IMR-90 (cell line): ENCODE measurements around the gene ULK1. TPM values are rescaled to one million over a fixed set of nuclear protein-coding genes. Genes with fewer than 3 reads are reported as not detected.

Experiments used
- ATAC-seq: fragments of 200-7000 bp; cut with Tn5 transposase; 2 replicates; pipeline ENCODE4 v1.9.1; 2020; ENCODE audit warnings: low read depth, mild to moderate bottlenecking, moderate library complexity
- BruUV-seq: library from RNA; stranded (reverse); fragments of 400-500 nt; replicated peaks from 2 replicates; lab custom pipeline; 2021; lab: Mats Ljungman, UMichigan
- CTCF ChIA-PET: fragments of 300-600 bp; formaldehyde crosslinking; extraction: SDS; loops from one replicate; lab custom pipeline; 2021; ENCODE audit warnings: antibody characterized with exemption; lab: Yijun Ruan, JAX
- POLR2A ChIA-PET: fragments of 300-600 bp; sonication (Branson Sonifier 250); formaldehyde crosslinking; loops from one replicate; lab custom pipeline; 2022; ENCODE audit warnings: antibody characterized with exemption; ENCODE audit not compliant: unreplicated experiment; lab: Charles Lee
- DNase-seq: peaks from one replicate; pipeline ENCODE4 v3.0.0; 2013
- H2AFZ ChIP-seq: replicated peaks from 2 replicates; pipeline ENCODE3; 2013; ENCODE audit warnings: low read length, mild to moderate bottlenecking; ENCODE audit not compliant: poor library complexity
- H2AK5ac ChIP-seq: 2 replicates; pipeline ENCODE4 v1.6.1; 2013; ENCODE audit warnings: low read depth, low read length, inconsistent platforms
- H2AK9ac ChIP-seq: replicated peaks from 2 replicates; pipeline ENCODE3; 2013; ENCODE audit warnings: mild to moderate bottlenecking, low read depth, low read length, moderate library complexity; ENCODE audit not compliant: poor library complexity
- H2BK120ac ChIP-seq: 2 replicates; pipeline ENCODE4 v1.6.1; 2013; ENCODE audit warnings: low read depth, low read length, inconsistent platforms
- H2BK15ac ChIP-seq: 3 replicates; pipeline ENCODE4 v1.6.1; 2013; ENCODE audit warnings: low read depth, low read length, inconsistent platforms
- H2BK20ac ChIP-seq: 2 replicates; pipeline ENCODE4 v1.6.1; 2013; ENCODE audit warnings: low read depth, mild to moderate bottlenecking, inconsistent platforms, low read length, moderate library complexity
- H2BK5ac ChIP-seq: 2 replicates; pipeline ENCODE4 v1.6.1; 2013; ENCODE audit warnings: mild to moderate bottlenecking, low read depth, low read length, inconsistent platforms; ENCODE audit not compliant: poor library complexity, severe bottlenecking
- H3K14ac ChIP-seq: replicated peaks from 2 replicates; pipeline ENCODE4 v1.6.1; 2013; ENCODE audit warnings: low read depth, low read length, inconsistent platforms
- H3K18ac ChIP-seq: 2 replicates; pipeline ENCODE4 v1.6.1; 2013; ENCODE audit warnings: low read depth, low read length, control low read depth
- H3K23ac ChIP-seq: 2 replicates; pipeline ENCODE4 v1.6.1; 2013; ENCODE audit warnings: low read depth, low read length, inconsistent platforms
- H3K27ac ChIP-seq: 2 replicates; pipeline ENCODE4 v1.5.1; 2013; ENCODE audit warnings: mild to moderate bottlenecking, control low read depth, low read length; ENCODE audit not compliant: insufficient read depth
- H3K27me3 ChIP-seq: 2 replicates; pipeline ENCODE4 v1.6.1; 2013; ENCODE audit warnings: low read length; ENCODE audit not compliant: control insufficient read depth, insufficient read depth
- H3K36me3 ChIP-seq: 2 replicates; pipeline ENCODE4 v1.6.1; 2013; ENCODE audit warnings: low read length, mixed read lengths; ENCODE audit not compliant: control insufficient read depth, insufficient read depth
- H3K4ac ChIP-seq: 2 replicates; pipeline ENCODE4 v1.6.1; 2013; ENCODE audit warnings: low read depth, low read length, inconsistent platforms
- H3K4me1 ChIP-seq: 2 replicates; pipeline ENCODE4 v1.6.1; 2013; ENCODE audit warnings: low read length, mixed read lengths; ENCODE audit not compliant: control insufficient read depth, insufficient read depth
- H3K4me2 ChIP-seq: 2 replicates; pipeline ENCODE4 v1.6.1; 2013; ENCODE audit warnings: low read depth, mild to moderate bottlenecking, control low read depth, low read length, moderate library complexity
- H3K4me3 ChIP-seq: 2 replicates; pipeline ENCODE4 v1.5.1; 2013; ENCODE audit warnings: low read depth, mild to moderate bottlenecking, control low read depth, low read length, moderate library complexity; ENCODE audit not compliant: insufficient read depth
- H3K56ac ChIP-seq: 2 replicates; pipeline ENCODE4 v1.6.1; 2013; ENCODE audit warnings: low read length, inconsistent platforms; ENCODE audit not compliant: insufficient read depth; ENCODE audit errors: extremely low read depth
- H3K79me1 ChIP-seq, 2 experiments: 2 replicates each; pipeline ENCODE4 v1.6.1; 2013; ENCODE audit warnings: low read length in 2 of 2, inconsistent platforms in 1 of 2, low read depth in 1 of 2
- H3K9ac ChIP-seq: 2 replicates; pipeline ENCODE4 v1.6.1; 2013; ENCODE audit warnings: low read depth, low read length, control low read depth
- H3K9me1 ChIP-seq: 2 replicates; pipeline ENCODE4 v1.6.1; 2013; ENCODE audit warnings: low read length, inconsistent platforms; ENCODE audit not compliant: insufficient read depth
- H3K9me3 ChIP-seq: 2 replicates; pipeline ENCODE4 v1.6.1; 2013; ENCODE audit warnings: low read length; ENCODE audit not compliant: control insufficient read depth, insufficient read depth
- H4K20me1 ChIP-seq: 2 replicates; pipeline ENCODE4 v1.6.1; 2013; ENCODE audit warnings: low read length, inconsistent platforms; ENCODE audit not compliant: insufficient read depth
- H4K5ac ChIP-seq: 2 replicates; pipeline ENCODE4 v1.6.1; 2013; ENCODE audit warnings: mild to moderate bottlenecking, low read depth, low read length, control low read depth
- H4K8ac ChIP-seq, 2 experiments: 2 replicates each; pipeline ENCODE4 v1.6.1; 2013; ENCODE audit warnings: low read depth in 2 of 2, low read length in 2 of 2, control low read depth in 1 of 2, inconsistent platforms in 1 of 2
- H4K91ac ChIP-seq: 2 replicates; pipeline ENCODE4 v1.6.1; 2013; ENCODE audit warnings: low read depth, low read length, inconsistent platforms; ENCODE audit not compliant: insufficient read depth
- BHLHE40 ChIP-seq: fragments of 150-350 bp; IDR thresholded peaks from 2 replicates; pipeline ENCODE4 v1.6.1; 2016; ENCODE audit warnings: mild to moderate bottlenecking, low read depth, low read length
- CEBPB ChIP-seq: IDR thresholded peaks from 2 replicates; pipeline ENCODE4 v1.6.1; 2012; ENCODE audit warnings: low read depth, low read length, improper control_type of control experiment
- ELK1 ChIP-seq: fragments of 150-350 bp; IDR thresholded peaks from 2 replicates; pipeline ENCODE4 v1.6.1; 2016; ENCODE audit warnings: low read depth, mild to moderate bottlenecking, low read length, moderate library complexity, borderline replicate concordance
- FOS ChIP-seq: fragments of 150-350 bp; IDR thresholded peaks from 2 replicates; pipeline ENCODE4 v1.6.1; 2016; ENCODE audit warnings: low read depth, low read length
- MAFK ChIP-seq: IDR thresholded peaks from 2 replicates; pipeline ENCODE4 v1.6.1; 2012; ENCODE audit warnings: low read depth, low read length, improper control_type of control experiment
- MAZ ChIP-seq: IDR thresholded peaks from 2 replicates; pipeline ENCODE4 v1.6.1; 2012; ENCODE audit warnings: low read depth, mild to moderate bottlenecking, low read length, improper control_type of control experiment, moderate library complexity, borderline replicate concordance
- MXI1 ChIP-seq: IDR thresholded peaks from 2 replicates; pipeline ENCODE4 v1.6.1; 2012; ENCODE audit warnings: low read depth, mild to moderate bottlenecking, low read length, moderate library complexity, borderline replicate concordance
- NFE2L2 ChIP-seq: fragments of 150-350 bp; IDR thresholded peaks from 2 replicates; pipeline ENCODE4 v1.6.1; 2016; ENCODE audit warnings: low read depth, mild to moderate bottlenecking, low read length
- POLR2A ChIP-seq: IDR thresholded peaks from 2 replicates; pipeline ENCODE4 v1.6.1; 2012; ENCODE audit warnings: mild to moderate bottlenecking, low read depth, low read length
- RAD21 ChIP-seq: IDR thresholded peaks from 2 replicates; pipeline ENCODE4 v1.6.1; 2012; ENCODE audit warnings: low read length, improper control_type of control experiment
- RCOR1 ChIP-seq: IDR thresholded peaks from 2 replicates; pipeline ENCODE4 v1.6.1; 2012; ENCODE audit warnings: mild to moderate bottlenecking, low read length, improper control_type of control experiment; ENCODE audit not compliant: insufficient replicate concordance
- RFX5 ChIP-seq: IDR thresholded peaks from 2 replicates; pipeline ENCODE4 v1.8.0; 2012; ENCODE audit warnings: low read depth, mild to moderate bottlenecking, low read length, moderate library complexity
- SMC3 ChIP-seq: fragments of 150-350 bp; IDR thresholded peaks from 2 replicates; pipeline ENCODE4 v1.6.1; 2016; ENCODE audit warnings: low read depth, mild to moderate bottlenecking, antibody characterized with exemption, low read length, moderate library complexity
- USF2 ChIP-seq: fragments of 150-350 bp; IDR thresholded peaks from 2 replicates; pipeline ENCODE4 v1.6.1; 2017; ENCODE audit warnings: mild to moderate bottlenecking, antibody characterized with exemption, low read length, low read depth
- WGBS, 2 experiments: methylation state at CpG; one replicate each; pipeline versions ENCODE4 v1.1.5 to v1.1.7; 2013; ENCODE audit warnings: missing lambda C conversion rate in 2 of 2; ENCODE audit not compliant: insufficient read length in 1 of 2; ENCODE audit errors: extremely low coverage in 2 of 2; 5-methylcytosine and 5-hydroxymethylcytosine counted together
- dilution Hi-C: fragments of 300-500 bp; cut with HindIII; formaldehyde crosslinking; loops from one replicate; pipeline ENCODE4 v1.14.3; 2018; ENCODE audit warnings: low sequenced_read_pairs; ENCODE audit not compliant: unreplicated experiment
- in situ Hi-C: fragments of 300-500 bp; cut with MboI; formaldehyde crosslinking; loops from 3 replicates; pipeline ENCODE4 v1.14.3; 2019; ENCODE audit warnings: low sequenced_read_pairs, inconsistent platforms, mixed read lengths
- intact Hi-C: fragments of 100-400 bp; cut with micrococcal nuclease; formaldehyde crosslinking; loops from 2 replicates; pipeline ENCODE4 v1.10.0; 2022
- polyA plus RNA-seq, 3 experiments: library from polyadenylated mRNA; depleted of rRNA; stranded (reverse); fragments of >200 nt; gene quantifications; 2 replicates each; pipeline ENCODE4 v1.2.3, GENCODE V29; 2012; ENCODE audit warnings: low replicate concordance in 1 of 3
- total RNA-seq: library from RNA; depleted of rRNA; stranded (reverse); fragments of >200 nt; gene quantifications from 2 replicates; pipeline ENCODE4 v1.2.3, GENCODE V29; 2012

Gene ULK1
- total and polyA plus RNA-seq, 2 of the 4 experiments (the other 2 are of a cell fraction) = 1.8 to 19.2 TPM

- DNase-seq = peak; percentile 89
- peak overlapping the region; percentile 87 for H3K27ac ChIP-seq
- 3% methylated on average over 20 of the region's 39 CpGs; no CpG with 5 or more reads in 1 of the 2 experiments for WGBS, 2 experiments
- peak overlapping the region; percentile 55 for H4K91ac ChIP-seq
- H4K5ac ChIP-seq = peak overlapping the region; percentile 14; the same call in 1 of the 2 replicates
- intact Hi-C loops (loop anchor here (2.0 to 5.0 kb wide), 2 partner anchors 33 to 64 kb away; partner anchors contain the start of gene PUS1), dilution Hi-C loops (no loop called here), in situ Hi-C loops (no loop called here)
- H4K8ac ChIP-seq = peak overlapping the region in 1 of 2 experiments; percentile 62; a peak in 1 of 4 replicates
- H3K9me3 ChIP-seq = no peaks in the 10 kb centered on the region
- H3K23ac ChIP-seq = no peak overlapping the region
- H3K36me3 ChIP-seq = peaks cover 19% of the 10 kb centered on the region; the same call in 1 of the 2 replicates
- H2AK5ac ChIP-seq = 0 out of 2 replicates have a peak overlapping the region, but pooled peaks have one; percentile 20
- ChIA-PET CTCF (no interaction called here), POLR2A (interaction anchor here (1.0 kb wide), 1 partner anchor 14 kb away, joined by 3 read pairs; no protein-coding TSS in a partner anchor)
- peak overlapping the region; percentile 98 for H3K4me2 ChIP-seq
- peaks cover 25% of the 10 kb centered on the region for H4K20me1 ChIP-seq
- no peak overlapping the region for H2BK15ac ChIP-seq
- H2BK120ac ChIP-seq = peak overlapping the region; percentile 49
- H2AFZ ChIP-seq = peak overlapping the region; percentile 88
- H3K4me1 ChIP-seq = peaks cover 10% of the 10 kb centered on the region
- peak overlapping the region; percentile 11; the same call in 1 of the 2 replicates for H3K18ac ChIP-seq
- peak overlapping the region; percentile 87 for H2BK5ac ChIP-seq
- H3K14ac ChIP-seq = 0 out of 2 replicates have a peak overlapping the region, but pooled peaks have one; percentile 26
- peak; percentile 78 for ATAC-seq
- H3K4ac ChIP-seq = peak overlapping the region; percentile 54
- H3K56ac ChIP-seq = no peak overlapping the region
- peak overlapping the region; percentile 59 for H3K4me3 ChIP-seq
- peaks cover 7 to 45% of the 10 kb centered on the region in 2 experiments for H3K79me1 ChIP-seq
- H2BK20ac ChIP-seq = no peak overlapping the region
- BruUV-seq = no TSS peak
- no peaks in the 10 kb centered on the region; the same call in 1 of the 2 replicates for H3K27me3 ChIP-seq
- H3K9me1 ChIP-seq = peaks cover 9% of the 10 kb centered on the region; the same call in 1 of the 2 replicates
- H2AK9ac ChIP-seq = peak overlapping the region; percentile 86
- H3K9ac ChIP-seq = peak overlapping the region; percentile 62
- TF ChIP-seq MXI1 = peak; percentile 67
- no peak for TF ChIP-seq FOS
- no peak for TF ChIP-seq NFE2L2
- no peak for TF ChIP-seq ELK1
- TF ChIP-seq RFX5 = no peak
- 0 out of 2 replicates have a peak, but pooled peaks have one; percentile 10 for TF ChIP-seq RAD21
- TF ChIP-seq CEBPB = peak; percentile 52
- peak; percentile 60; the same call in 1 of the 2 replicates for TF ChIP-seq MAZ
- no peak for TF ChIP-seq BHLHE40
- peak; percentile 91 for TF ChIP-seq MAFK
- peak; percentile 94 for TF ChIP-seq POLR2A
- TF ChIP-seq RCOR1 = no peak
- TF ChIP-seq SMC3 = no peak
- TF ChIP-seq USF2 = peak; percentile 18; the same call in 1 of the 2 replicates
Measured at GRCh38 chr12:131896080-131896810, 1.8 kb downstream of the ULK1 start.
